Measurements from ENCODE around the gene PRRT3. TPM values are rescaled to one million over a fixed set of nuclear protein-coding genes. Genes with fewer than 3 reads are reported as not detected.
"Not testable (repeated sequence)": the region's sequence is repeated elsewhere in the genome, so short reads cannot be mapped to it uniquely, and the experiment has no call there.

Gene PRRT3
- total RNA-seq, 1 experiment from 2014 or later: 11.5 TPM

DNA sequence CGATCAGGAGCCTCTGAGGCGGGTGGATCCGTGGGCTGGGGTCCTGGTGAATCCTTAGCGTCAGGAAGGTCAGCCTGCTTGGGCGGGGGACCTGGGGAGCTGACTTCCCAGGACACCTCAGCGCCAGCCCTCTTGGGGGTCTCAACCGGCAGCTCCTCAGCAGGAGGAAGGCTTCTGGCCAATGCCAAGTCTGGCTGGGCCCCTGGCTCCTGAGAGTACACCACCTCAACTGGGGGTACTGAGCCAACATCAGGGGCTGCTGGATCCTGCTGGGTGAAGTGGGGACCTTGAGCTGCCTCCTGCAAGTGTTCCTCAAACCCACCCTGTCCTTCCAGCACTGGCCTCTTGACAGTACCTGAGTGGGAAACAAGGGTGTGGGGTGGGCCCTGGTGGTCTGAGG lies 3.1 kb downstream of the PRRT3 start:
- DNase-seq (ENCODE audit: low spot score): no peak
- in situ Hi-C loops (cut with HindIII; ENCODE audit: low sequenced_read_pairs): no loop called here

DNA sequence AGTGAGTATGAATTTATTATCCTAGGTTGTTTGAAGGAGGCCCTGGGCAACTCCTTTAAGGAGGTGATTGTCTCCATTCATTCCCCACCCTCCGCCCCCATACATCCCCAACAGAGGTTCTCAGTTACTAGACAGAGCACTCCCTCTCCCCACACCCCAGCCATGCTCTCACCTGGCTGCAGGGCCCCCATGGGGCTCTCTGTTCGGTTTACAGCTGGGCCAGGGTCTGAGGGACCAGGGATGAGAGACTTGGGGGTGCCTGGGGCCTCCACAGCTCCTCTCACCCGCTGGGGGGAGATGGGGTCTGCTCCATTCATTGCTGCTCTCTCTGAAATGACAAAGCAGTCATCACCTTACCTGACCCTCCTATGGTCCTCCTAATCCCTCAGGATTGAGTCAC lies 3.6 kb downstream of the PRRT3 start:
- in situ Hi-C loops (cut with HindIII; ENCODE audit: low sequenced_read_pairs): no loop called here
- no peak for DNase-seq (ENCODE audit: low spot score)

DNA sequence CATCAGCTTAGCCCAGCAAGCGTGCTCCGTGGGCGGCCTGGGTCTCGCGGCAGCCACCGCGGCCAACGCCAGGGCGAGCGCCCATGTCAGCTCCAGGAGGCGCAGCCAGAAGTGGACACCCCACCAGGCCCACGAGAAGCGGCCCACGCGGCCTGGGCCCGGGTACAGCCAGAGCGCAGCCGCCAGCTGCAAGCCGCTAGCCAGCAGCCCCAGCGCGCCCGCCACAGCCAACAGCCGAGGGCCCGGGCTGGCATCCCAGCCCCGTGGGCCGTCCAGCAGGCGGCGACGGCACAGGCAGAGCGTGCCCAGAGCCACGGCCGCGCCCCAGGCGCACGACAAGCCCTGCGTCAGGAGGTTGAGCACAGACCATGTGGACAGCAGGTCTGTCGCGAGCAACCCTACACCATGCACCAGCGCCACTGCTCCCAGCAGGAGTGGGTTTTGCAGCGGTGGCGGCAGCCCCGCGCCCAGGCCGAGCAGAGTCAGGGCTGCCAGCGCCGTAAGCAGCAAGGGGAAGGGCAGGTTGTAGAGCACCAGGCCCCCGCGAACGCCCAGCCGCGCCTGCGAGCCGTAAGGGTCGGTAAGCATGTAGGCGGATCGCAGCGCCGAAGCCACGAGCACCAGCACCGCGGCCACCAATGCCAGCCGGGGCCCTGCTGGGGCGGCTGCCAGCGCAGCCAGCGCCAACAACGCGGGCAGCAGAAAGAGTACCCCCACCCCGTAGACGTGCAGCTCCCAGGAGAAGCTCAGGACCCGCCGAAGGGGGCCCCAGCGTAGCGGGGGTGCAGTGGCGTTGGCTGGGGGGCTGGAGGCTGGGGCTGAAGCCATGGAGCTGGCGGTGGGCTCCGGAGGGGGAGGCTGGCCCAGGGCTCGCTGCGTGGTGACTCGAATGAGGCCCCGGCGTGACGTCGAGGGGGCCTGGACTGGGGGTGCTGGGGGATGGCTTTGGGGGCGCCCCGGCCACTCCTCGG lies 4.9 kb downstream of the PRRT3 start:
- in situ Hi-C loops (cut with HindIII; ENCODE audit: low sequenced_read_pairs): no loop called here
- DNase-seq (ENCODE audit: low spot score): peak; percentile 71

DNA sequence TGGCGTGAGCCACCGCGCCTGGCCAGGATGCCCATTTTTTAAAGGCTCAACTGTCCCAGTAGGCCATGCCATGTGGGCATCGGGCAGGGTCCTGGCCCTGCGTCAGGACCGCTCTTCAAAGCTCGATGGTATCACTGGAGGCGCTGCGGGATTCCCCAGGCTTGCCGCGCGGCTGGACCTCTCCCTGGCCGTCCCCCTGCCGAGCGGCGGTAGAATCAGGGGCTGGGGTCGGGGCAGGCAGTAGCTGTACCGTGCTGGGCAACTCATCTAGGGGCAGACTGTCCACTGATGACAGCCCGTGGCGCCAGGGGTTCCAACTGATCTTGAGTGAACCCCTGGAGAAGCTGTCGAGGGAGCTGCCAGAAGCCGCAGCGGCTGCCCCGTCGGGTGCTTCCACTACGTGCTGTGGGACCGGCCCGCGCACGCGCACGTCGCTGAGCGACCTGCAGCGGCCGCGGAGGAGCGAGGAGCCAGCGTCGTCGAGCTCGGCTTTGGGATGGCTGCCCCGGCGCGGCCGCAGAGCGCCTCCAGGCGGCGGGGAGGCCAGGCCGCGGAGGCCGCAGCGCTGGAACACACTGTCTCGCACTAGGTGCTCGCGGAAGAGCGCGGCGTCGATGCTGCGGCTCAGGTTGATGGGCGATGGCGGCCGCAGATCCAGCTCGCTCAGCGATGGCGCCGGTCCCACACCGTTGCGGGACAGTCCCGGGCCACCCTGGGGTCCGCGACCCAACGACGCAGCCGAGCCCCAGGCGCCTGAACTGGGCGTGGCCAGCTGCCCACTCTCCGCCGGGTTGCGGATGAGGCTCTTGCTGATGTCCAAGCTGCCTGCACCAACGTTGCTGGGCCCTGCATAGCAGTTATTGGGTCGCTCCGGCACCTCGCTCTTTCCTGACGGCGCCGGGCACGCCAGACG lies 5.8 kb downstream of the PRRT3 start:
- peak; percentile 75 for DNase-seq (ENCODE audit: low spot score)
- in situ Hi-C loops (cut with HindIII; ENCODE audit: low sequenced_read_pairs): no loop called here

DNA sequence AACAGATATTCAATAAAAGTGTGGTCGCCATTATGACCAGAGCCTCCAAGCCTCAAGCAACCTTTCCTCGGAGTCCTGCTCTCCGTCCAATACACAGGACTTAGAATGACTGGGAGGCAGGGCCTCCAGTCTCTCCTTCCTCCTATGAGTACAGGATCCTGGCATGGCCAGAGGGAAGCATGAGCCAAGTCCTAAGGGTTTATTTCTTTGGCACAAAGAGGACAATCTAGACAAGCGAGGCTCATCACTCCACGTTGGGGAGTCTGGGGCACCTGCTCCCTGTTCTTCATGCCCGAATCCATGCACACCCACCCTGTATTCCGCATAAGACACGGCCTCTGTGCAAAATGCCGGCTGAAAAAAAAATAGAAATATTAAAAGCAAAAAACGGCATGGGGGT lies 6.8 kb downstream of the PRRT3 start:
- peak; percentile 67 for DNase-seq (ENCODE audit: low spot score)
- in situ Hi-C loops (cut with HindIII; ENCODE audit: low sequenced_read_pairs): no loop called here

DNA sequence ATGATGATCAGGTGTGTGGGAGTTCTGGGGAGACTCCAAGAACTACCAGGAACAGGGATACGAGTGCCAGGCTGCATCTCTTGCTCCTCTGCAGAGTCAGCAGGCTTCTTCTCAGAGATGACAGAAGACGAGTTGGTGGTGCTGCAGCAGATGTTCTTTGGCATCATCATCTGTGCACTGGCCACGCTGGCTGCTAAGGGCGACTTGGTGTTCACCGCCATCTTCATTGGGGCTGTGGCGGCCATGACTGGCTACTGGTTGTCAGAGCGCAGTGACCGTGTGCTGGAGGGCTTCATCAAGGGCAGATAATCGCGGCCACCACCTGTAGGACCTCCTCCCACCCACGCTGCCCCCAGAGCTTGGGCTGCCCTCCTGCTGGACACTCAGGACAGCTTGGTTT lies 7.9 kb downstream of the PRRT3 start:
- no peak for DNase-seq (ENCODE audit: low spot score)
- in situ Hi-C loops (cut with HindIII; ENCODE audit: low sequenced_read_pairs): no loop called here

DNA sequence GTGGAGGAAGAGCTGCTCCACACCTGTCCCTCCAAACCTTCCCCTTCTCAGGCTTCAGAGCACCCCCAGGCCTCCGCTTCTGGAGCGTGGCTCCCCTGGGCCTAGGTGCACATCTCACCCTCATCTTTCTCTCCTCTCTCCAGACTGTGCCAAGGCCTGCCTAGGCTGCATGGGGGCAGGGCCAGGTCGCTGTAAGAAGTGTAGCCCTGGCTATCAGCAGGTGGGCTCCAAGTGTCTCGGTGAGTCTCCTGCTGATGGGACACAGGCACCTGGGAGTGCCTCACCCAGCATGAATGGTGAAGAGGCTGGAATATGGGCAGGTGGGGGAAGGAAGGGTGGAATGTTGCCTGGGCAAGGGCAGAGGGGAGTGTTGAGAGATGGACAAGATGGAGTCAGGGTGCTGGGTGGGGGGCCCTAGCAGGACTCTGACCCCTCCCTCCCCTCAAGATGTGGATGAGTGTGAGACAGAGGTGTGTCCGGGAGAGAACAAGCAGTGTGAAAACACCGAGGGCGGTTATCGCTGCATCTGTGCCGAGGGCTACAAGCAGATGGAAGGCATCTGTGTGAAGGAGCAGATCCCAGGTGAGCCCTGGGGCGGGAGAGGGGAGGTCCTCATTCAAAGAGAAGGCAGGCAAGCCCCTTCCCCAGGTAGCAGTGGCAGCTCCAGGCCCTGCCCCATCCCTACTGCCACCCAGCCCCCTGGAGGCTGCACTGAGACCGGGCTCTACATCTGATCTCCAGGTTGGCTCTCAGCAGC lies 9.1 kb downstream of the PRRT3 start:
- in situ Hi-C loops (cut with HindIII; ENCODE audit: low sequenced_read_pairs): no loop called here
- no peak for DNase-seq (ENCODE audit: low spot score)

DNA sequence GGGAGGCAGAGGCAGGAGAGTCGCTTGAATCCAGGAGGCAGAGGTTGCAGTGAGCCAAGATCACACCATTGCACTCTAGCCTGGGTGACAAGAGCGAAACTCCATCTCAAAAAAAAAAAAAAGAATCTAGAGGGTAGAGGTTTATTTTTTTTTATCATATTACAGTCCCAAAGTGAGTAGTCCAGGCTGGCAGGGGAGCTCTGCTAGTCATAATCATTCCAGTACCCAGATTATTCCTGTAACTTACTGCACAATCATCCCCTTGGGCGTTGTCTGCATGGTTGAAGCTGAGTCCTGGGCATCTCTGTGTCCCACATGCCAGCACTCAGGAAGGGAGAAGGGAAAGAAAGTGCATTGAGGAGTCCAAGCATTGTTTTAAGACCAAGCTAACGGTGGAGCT lies 10.0 kb downstream of the PRRT3 start:
- in situ Hi-C loops (cut with HindIII; ENCODE audit: low sequenced_read_pairs): no loop called here
- DNase-seq (ENCODE audit: low spot score): no peak

DNA sequence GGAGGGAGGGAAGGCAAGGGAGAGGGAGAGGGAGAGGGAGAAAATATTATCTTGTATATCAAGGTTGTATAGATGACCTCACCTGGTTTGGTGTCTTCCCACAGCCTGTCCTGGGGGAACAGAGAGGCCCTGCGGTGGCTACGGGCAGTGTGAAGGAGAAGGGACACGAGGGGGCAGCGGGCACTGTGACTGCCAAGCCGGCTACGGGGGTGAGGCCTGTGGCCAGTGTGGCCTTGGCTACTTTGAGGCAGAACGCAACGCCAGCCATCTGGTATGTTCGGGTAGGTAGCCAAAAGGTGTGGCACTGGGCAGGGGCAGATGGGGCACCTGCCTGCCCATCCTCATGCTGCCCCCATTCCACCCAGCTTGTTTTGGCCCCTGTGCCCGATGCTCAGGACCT lies 11.5 kb downstream of the PRRT3 start:
- DNase-seq (ENCODE audit: low spot score): peak; percentile 45
- in situ Hi-C loops (cut with HindIII; ENCODE audit: low sequenced_read_pairs): no loop called here

DNA sequence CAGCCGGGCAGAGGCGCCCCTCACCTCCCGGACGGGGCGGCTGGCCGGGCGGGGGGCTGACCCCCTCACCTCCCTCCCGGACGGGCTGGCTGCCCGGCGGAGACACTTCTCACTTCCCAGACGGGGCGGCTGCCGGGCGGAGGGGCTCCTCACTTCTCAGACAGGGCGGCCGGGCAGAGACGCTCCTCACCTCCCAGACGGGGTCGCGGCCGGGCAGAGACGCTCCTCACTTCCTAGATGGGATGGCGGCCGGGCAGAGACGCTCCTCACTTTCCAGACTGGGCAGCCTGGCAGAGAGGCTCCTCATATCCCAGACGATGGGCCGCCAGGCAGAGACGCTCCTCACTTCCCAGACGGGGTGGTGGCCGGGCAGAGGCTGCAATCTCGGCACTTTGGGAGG lies 12.3 kb downstream of the PRRT3 start:
- DNase-seq (ENCODE audit: low spot score); in situ Hi-C loops (cut with HindIII; ENCODE audit: low sequenced_read_pairs): not testable (repeated sequence)

DNA sequence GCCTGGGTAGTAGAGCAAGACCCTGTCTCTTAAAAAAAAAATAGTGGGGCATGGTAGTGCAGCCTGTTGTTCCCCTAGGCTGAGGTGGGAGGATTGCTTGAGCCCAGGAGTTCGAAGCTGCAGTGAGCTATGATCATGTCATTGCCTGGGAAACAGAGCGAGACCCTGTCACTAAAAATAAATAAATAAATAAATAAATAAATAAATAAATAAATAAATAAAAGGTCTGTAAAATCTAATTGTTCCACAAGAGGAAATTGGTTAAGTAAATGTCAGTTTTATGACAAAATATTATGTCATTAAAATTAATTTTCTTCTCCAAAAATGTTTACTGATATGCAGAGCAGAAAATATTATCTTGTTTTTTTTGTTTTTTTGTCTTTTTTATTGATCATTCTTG lies 13.2 kb downstream of the PRRT3 start:
- in situ Hi-C loops (cut with HindIII; ENCODE audit: low sequenced_read_pairs): no loop called here
- DNase-seq (ENCODE audit: low spot score): no peak

DNA sequence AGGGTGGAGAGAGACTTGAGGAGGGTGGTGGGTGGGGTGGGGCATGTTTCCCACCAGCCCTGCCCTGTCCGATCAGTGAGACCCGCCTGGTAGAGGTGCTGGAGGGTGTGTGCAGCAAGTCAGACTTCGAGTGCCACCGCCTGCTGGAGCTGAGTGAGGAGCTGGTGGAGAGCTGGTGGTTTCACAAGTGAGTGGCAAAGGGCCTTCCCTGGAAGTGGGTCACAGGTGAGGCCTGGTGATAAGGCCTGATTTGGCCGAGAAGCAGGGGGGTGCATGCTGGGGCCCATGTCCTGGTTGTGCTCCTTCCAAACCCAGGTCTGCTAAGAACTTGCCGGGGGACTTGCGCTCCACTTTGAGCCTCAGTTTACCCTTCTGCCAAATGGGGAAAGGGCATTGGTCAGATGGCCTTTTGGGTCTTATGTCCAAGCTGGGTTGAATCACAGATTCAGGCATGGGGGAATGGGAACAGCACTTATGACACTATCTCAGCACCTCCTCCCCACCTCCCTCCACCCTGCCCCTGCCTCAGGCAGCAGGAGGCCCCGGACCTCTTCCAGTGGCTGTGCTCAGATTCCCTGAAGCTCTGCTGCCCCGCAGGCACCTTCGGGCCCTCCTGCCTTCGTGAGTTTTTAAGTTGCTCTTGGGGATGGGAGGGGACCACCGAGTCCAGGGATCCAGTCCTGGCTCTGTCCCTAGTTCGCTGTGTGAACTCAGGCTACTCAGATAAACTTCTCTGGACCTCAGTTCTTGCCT lies 14.5 kb downstream of the PRRT3 start:
- no peak for DNase-seq (ENCODE audit: low spot score)
- in situ Hi-C loops (cut with HindIII; ENCODE audit: low sequenced_read_pairs): no loop called here

DNA sequence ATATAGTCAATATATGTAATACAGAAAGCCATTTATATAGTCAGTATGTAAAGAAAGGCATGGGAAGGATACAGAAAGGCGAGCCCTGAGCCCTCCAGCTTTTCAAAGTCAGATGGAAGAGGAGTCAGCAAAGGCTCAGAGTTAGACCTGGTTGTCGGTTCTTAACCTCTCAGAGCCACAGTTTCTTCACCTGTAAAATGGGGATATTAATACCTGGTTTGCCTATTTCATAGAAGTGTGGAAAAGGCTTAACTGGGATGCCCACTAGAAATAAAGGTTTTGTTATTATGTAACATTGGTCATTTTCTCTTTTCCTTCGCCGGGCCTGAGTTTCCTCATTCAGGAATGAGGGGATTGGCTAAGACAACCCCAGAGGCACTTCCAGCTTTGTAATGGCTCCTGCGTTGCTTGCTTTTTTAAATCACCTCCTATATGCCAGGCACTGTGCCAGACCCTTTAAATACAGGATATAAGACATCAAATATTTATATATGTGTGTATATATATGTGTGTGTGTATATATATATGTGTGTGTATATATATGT lies 16.2 kb downstream of the PRRT3 start:
- DNase-seq (ENCODE audit: low spot score): no peak
- in situ Hi-C loops (cut with HindIII; ENCODE audit: low sequenced_read_pairs): no loop called here

DNA sequence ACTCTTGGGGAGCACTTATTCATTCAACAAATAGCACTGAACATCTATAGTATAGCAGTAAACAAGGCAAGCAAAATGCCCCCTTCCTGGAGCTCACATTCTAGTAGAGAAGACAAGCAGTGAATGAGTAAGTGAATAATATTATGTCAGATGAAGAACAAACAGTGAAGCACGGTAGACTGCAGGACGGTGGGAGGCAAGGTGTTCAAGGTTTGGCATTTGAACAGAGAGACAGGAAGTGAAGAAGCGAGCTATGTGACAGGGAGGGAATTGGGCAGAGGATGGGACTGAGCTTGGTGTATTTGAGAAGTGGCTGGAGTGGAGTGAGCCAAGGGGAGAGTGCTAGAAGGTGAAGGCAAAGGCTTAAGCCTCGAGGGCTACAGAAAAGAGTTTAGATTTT lies 17.2 kb downstream of the PRRT3 start:
- in situ Hi-C loops (cut with HindIII; ENCODE audit: low sequenced_read_pairs): no loop called here
- DNase-seq (ENCODE audit: low spot score): no peak

DNA sequence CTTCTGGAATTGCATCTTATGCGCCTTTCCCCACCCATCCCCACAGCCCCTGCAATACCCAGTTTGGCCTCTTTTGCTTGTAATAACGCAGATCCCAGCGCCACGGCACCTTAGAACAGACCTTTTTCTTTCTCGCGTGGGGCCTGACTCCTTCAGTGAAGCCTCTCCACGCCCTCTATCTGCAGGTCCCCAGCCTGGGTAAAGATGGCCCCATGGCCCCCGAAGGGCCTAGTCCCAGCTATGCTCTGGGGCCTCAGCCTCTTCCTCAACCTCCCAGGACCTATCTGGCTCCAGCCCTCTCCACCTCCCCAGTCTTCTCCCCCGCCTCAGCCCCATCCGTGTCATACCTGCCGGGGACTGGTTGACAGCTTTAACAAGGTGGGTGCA lies 18.0 kb downstream of the PRRT3 start:
- DNase-seq (ENCODE audit: low spot score): no peak
- in situ Hi-C loops (cut with HindIII; ENCODE audit: low sequenced_read_pairs): no loop called here

DNA sequence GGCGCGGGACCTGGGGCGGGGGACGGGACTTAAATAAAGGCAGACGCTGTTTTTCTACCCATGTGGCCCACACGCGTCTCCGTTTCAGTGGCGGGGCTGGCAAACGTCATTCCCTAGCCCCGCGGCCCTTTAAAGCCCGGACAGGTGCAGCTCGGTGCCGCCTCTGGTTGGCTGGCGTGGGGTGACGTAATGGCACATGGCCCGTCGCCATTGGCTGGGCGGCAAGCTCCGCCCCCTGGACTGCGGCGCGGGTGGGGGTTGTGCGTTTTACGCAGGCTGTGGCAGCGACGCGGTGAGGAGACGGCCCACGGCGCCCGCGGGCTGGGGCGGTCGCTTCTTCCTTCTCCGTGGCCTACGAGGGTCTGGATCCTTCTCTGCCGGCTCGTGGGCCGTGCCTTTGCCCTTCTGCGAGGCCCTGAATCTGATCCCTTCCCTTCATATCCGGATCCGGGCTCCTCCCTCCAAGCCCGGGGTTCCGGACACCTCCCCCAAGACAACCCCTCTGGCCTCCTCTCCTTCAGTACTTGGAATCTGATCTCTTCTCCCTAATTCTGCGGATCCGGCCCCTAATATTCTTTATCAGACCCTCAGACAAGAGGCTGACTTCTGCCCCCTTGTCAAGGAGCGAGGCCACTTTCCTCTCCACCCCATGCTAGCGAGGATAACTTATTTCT lies 18.5 kb downstream of the PRRT3 start, which contains the start of gene CRELD1:
TSS of gene CRELD1 (plus strand) at position 274 of the 674 bp plus-strand sequence. CDS start 605 bp downstream, outside the sequence.
- peak; percentile 96 for DNase-seq (ENCODE audit: low spot score)
- in situ Hi-C loops (cut with HindIII; ENCODE audit: low sequenced_read_pairs): no loop called here

DNA sequence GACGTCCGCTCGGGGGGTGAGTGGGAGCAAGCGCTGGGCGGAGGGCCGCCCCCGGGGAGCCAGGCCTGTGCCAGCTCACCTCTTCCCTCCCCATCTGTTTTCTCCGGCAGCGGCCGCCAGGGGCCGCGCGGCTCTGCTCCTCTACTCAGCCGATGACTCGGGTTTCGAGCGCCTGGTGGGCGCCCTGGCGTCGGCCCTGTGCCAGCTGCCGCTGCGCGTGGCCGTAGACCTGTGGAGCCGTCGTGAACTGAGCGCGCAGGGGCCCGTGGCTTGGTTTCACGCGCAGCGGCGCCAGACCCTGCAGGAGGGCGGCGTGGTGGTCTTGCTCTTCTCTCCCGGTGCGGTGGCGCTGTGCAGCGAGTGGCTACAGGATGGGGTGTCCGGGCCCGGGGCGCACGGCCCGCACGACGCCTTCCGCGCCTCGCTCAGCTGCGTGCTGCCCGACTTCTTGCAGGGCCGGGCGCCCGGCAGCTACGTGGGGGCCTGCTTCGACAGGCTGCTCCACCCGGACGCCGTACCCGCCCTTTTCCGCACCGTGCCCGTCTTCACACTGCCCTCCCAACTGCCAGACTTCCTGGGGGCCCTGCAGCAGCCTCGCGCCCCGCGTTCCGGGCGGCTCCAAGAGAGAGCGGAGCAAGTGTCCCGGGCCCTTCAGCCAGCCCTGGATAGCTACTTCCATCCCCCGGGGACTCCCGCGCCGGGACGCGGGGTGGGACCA lies 19.2 kb downstream of the PRRT3 start:
- peak; percentile 74 for DNase-seq (ENCODE audit: low spot score)
- in situ Hi-C loops (cut with HindIII; ENCODE audit: low sequenced_read_pairs): no loop called here

Data from G401 (cell line).